IPS-NIHi11 (cell line): Measurements from ENCODE around the gene TET2.
"Not testable (repeated sequence)": the region's sequence is repeated elsewhere in the genome, so short reads cannot be mapped to it uniquely, and the experiment has no call there.

Experiments
- DNase-seq: peaks from one replicate; pipeline ENCODE4 v3.0.0; 2012; ENCODE audit warnings: mixed read lengths, low spot score

The TET2 gene

DNA sequence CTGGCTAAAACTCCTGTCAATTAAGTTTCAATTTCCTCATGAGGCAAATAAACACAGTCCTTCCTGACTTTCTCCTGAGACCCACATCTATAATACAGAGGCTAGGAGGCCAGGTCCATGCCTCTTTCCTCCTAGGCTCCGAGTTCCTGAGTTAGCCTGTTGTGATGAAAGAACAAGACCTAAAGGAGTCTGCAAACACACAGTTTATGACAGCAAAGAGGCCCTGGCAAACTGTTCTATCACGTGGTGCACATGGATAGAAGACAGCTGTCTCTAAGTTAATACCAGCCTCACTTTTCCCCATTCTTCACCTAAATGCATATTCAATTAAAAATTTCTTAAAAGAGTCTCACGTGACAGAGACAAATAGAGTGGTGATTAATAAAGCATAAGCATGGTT is 145.2 kb downstream of the TET2 start:
- no peak for DNase-seq

DNA sequence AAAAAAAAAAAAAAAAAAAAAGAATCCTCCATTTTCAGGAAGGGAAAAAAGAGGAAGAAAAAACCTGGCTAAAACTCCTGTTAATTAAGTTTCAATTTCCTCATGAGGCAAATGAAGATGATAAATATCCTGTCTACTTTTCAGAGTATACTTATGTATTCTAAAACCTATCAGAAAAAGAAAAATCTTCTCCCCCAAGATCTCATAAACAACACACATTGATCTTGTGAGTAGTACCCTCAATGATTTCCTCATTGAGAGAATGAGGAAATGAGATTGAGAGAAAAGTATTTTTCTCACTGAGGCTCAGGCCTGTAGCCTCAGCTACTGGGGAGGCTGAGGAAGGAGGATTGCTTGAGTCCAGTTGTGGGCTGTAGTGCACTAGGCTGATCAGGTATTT is 146.7 kb downstream of the TET2 start:
- no peak for DNase-seq

DNA sequence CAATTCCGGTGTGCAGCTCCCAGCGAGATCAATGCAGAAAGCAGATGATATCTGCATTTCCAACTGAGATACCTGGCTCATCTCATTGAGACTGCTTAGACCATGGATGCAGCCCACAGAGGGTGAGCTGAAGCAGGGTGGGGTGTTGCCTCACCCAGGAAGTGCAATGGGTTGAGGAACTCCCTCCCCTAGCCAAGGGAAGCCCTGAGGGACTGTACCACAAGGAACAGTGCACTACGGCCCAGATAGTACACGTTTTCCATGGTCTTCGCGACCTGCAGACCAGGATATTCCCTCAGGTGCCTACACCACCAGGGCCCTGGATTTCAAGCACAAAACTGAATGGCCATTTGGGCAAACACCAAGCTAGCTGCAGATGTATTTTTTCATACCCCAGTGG is 150.0 kb downstream of the TET2 start:
- no peak for DNase-seq

GRCh38 chr4:105299027-105299426 is 152.4 kb downstream of the TET2 start:
- DNase-seq = not testable (repeated sequence)

DNA sequence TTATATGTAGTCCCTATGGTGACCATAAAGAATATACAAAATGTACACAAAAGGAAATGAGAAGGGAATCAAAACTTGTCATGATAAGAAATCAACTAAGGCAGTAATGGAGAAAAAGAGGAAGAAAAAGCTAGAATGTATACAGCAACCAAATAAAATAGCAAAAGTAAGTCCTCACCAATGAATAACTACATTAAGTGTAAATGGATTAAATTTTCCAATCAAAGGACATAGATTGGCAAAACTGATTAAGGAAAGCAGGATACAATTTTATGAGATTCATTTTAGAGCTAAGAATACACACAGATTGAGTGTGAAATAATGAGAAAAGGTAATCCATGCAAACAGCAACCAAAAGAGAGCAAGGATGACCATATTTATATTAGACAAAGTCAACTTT is 157.4 kb downstream of the TET2 start:
- no peak for DNase-seq

- no peak for DNase-seq
Observed at GRCh38 chr4:105305019-105305836, 158.6 kb downstream of the TET2 start.

GRCh38 chr4:105306158-105306781 is 159.6 kb downstream of the TET2 start:
- no peak for DNase-seq

DNA sequence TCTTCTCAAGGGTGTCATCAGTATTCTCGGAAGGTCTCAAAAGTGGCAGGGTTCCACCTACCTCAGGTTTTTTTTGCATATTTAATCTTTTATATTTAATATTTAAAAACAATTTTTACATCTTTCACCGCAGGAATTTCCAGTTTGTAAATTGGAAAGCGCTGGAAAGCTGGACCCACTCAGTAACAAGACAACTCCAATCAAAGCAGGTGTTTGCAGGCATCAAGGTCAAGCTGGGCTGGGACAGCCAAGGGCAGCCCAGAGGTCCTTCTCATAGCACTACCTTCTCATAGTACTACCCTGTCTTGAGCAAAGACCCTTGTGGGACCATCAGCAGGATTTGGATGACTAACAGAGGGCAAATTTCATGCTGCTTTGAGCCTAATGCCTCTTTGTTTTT is 160.1 kb downstream of the TET2 start:
- no peak for DNase-seq

GRCh38 chr4:105318486-105318885 is 171.8 kb downstream of the TET2 start:
- DNase-seq = no peak

DNA sequence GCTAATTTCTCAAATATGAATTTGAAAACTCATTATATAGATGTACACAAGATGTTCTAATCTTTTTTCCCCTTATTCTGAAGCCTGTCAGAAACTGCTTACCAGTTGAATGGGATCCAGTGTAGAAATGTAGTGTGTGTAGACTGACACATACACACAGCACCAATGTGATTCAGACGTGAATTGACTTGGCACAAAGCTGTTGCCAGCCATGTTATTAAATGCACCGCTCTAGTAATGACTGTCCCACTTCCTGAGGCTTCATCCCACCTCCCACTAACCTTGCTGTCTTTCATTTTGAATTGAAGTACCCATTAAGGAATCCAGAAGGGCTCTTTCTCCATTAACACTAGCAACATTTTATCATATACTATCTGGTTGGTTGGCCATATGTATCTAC is 180.5 kb downstream of the TET2 start:
- DNase-seq = no peak

GRCh38 chr4:105327956-105328355 is 181.3 kb downstream of the TET2 start:
- DNase-seq = no peak

DNA sequence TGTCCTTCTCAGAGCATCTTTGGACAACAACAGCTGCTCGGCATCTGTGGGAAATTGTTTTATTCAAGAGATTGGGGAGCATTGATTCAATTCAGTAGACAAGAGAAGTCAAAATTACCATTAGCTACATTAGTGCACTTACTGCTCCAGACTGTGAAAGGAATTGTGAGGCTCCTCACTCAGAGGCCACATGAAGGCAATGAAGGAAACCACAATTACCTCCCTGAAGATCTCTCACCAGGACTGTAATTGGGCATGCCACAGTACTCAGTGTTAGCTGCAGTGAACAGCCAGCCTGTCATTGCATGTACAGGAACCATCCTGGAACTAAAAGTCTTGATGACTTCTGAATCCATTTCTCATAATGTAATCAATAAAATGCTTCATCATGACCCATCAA is 182.4 kb downstream of the TET2 start:
- DNase-seq = no peak
